Hematopoietic multipotent progenitor cell (in vitro differentiated cells): ENCODE results near the gene EPN2. TPM values are rescaled to one million over a fixed set of nuclear protein-coding genes. Genes with fewer than 3 reads are reported as not detected.

Experiments
- DNase-seq, 3 donors: peaks; one replicate each; pipeline ENCODE4 v3.0.0-alpha.2; 2011 to 2015; ENCODE audit warnings: low read depth in 2 of 3, low spot score in 2 of 3
- total RNA-seq: library from RNA; depleted of rRNA; stranded (reverse); fragments of >200 nt; gene quantifications from one replicate; pipeline ENCODE4 v1.2.3, GENCODE V29; 2012

The EPN2 gene
- total RNA-seq, 1 donor = 1.9 TPM

DNA sequence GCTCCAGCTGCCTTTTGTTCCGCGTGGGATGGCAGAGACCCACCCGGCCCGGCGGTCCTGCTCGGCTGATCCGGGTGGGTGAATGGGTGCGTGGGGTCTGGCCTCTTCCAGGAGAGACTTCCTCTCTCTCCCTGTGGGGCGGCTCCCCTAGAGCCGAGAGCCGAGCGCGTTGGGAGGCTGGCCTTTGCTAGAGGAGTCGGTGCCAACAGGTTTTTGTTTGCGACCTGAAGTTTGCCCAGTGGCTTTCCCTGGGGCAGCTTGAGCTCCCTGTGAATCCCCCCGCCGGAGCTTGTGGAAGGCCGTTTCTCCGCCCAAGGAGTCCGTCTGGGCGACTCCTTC is 970 bp downstream of the EPN2 start:
- no peak for DNase-seq

DNA sequence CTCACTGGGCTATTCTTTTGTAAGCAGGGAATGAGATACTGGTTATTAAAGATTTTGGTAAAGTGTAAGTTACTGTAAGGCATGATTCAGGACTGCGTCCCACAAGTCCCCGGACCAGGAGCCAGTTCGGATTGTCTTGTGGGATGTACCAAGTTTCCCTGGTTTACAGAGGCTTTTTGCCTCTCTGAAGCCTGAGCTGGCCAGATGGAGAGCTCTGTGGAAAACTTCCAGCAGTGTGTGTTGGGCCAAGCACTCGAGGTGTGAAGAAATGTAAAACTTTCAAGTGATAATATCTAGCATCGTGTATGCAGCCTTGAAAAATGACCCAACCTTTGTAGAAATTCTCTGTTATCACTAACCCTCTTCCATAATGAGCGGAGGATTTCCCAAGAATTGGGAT is 2.4 kb downstream of the EPN2 start:
- DNase-seq = no peak

DNA sequence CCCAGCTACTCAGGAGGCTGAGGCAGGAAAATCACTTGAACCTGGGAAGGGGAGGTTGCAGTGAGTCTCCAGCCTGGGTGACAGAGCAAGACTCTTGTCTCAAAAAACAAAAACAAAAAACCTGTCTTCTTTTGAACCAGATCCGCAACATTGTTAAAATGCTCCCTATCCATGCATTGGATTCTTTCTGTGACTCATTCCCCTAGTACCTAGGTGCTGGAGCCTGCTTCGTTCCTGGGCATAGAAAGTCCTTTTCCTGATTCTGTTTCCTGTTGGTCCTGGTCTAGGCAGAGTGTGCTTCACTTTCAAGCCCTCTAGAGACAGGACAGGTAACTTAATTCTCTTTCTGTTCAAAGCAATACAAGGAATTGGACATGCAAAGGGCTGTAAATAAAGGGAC is 5.2 kb downstream of the EPN2 start:
- no peak for DNase-seq

DNA sequence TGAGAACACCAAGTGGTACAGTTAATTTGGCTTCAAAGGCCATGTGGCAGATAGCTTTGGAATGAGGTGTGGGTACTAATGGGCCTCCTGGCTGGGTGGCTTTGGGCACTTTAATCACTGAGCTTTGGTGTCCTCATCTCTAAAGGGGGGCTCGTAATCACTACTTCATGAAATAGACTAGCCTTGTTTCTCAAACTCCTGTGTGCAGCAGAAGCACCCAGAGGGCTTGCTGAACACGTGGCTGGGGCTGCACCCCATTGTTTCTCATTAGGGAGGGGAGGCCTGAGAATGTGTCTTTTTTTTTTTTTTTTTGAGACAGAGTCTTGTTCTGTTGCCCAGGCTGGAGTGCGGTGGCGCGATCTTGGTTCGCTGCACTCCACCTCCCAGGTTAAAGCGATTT is 5.8 kb downstream of the EPN2 start:
- DNase-seq = no peak

DNA sequence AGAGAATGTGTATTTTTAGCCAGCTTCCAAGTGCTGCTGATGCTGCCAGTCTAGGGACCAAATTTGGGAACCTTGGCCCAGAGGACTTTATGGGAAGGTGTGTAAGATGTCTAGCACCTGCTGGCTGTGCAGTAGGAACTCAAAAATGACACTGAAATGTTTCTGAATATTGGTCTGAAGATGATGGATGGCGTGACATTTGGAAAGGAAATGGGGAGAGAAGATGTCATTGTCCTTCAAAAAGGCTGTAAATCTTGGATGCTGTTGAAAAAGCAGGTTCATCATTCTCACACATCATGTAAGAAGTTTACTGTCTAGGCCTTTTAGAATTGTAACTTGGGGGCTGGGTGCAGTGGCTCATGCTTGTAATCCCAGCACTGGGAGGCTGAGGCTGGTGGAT is 6.7 kb downstream of the EPN2 start:
- DNase-seq = no peak

DNA sequence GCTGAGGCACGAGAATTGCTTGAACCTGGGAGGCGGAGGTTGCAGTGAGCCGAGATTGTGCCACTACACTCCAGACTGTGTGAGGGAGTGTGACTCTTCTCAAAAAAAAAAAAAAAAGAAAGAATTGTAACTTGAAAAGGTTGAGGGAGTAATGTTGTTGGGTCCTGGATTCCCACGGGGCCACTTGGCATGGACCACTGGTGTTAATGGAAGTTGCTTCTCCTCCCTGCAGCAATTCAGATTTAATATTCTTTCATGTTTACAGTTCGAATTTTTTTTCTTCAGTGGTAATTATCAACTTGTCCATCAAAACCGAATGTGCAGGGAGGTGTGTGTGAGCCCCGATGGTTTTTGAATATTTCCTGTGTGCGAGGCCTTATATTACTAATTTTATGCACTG is 7.2 kb downstream of the EPN2 start:
- DNase-seq = no peak

DNA sequence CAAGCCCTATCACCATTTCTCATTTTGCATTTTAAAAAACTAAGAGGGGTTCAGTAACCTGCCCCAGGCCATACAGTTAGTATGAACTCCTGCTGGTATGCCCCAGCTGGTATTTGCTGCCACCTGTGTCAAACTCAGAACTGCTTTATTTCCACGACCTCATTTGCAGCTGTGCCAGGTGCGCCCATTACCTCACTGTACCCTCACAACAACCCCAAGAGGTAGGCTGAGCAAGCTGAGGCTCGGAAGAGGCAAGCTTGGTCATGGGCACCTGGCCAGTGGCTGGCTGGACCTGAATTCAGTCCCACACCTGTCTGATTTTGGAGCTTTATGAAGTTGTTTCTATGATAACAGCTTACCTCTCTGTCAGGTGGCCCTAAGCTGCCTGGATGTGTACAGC is 7.6 kb downstream of the EPN2 start:
- DNase-seq = no peak

DNA sequence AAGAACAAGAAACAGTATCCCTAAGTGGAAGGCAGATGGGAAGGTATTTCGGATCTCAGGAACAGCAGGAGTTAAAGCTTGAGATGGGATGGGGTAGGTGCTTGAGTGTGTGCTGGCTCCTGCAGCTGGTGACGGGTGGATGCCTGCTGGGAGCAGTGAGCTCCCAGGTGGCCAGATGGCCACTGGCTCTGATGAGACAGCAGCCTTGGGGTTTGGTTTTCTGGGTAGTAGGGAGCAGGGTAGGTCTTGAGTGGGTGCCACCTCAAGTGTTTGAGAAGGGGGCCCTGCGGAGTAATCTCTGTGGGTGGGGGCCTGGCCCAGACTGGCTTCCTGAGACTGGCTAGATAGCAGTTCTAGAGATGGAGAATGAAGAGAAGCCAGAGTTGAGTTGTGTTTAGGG is 10.3 kb downstream of the EPN2 start:
- no peak for DNase-seq

DNA sequence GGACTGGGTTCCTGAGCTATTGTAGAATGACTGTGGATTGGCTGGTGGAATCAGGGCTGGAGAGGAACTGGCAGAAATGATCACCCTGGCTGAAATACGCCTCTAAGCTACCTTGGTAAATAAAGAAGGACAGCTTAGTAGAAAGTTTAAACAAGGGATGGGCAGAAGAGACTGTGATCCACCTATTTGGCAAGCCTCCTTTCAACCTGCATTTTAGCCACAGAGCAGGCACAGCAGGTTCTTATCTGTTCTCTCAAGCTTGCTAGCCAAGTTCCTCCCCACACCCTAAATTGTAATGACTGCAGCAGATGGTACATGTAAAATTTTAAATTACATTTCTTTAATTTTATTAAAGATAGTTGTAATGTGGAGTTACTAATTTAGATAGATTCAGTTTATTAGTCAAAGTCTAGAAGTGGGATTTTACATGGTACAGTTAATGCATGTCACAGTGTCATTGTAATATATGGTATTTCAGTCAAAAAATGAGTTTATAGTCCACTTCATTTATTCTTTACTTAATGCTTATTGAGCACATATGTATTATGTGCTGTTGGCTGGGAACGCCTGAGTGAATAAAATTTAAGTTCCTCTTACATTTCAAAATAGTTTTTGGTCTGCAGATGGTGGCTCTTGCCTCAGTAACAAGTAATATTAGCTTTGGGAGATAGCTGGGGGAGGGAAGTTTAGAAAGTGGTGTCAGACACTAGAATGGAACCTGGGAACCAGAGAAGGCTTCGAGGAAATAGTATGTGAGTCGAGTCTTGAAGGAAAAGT is 11.2 kb downstream of the EPN2 start:
- peak in 1 of 3 donors; percentile 40 for DNase-seq

DNA sequence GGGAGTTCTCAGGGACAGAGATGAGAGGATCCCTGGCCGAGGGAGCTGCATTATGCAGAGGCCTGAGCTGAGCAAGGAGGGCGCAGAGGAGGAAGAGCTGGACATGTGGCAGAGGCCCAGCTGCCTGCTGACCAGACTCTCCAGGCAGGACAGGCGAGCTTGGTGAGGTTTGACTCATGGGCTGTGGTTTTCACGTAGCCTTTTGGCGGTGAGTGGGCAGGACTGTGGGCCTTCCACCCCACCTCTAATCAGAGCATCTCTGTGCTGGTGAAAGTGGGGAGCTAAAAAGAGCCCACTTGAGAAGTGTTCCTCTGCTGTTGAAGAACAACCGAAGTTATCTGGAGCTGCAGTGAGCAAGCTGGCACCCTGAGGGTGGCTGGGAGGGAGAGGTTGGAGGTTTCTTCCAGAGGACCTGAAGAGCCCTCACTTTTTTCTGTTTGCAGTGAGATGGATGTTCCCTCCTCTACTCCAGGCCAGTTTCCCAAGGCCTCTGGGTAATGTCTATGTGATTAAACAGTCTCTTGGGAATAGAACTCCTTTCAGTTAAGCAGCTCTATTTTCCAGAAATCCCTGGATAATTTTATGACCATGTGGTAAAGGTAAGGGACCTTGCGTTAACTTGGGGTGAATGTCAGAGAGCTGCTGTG is 11.9 kb downstream of the EPN2 start:
- no peak for DNase-seq

DNA sequence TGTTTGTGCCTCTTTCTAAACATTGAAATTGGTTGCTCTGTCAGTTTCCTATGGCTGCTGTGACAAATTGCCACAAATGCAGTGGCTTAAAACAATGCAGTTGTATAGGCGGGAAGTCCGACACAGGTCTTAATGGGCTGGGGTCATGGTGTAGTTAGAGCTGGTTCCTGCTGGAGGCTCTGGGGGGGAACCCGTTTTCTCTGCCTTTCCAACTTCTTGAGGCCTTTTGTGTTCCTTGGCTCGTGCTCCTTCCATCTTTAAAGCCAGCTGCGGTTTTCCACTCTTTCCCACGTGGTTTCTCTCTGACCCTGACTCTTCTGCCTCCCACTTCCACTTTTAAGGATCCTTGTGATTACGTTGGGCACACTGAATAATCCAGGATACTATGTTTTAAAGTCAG is 12.5 kb downstream of the EPN2 start:
- no peak for DNase-seq

DNA sequence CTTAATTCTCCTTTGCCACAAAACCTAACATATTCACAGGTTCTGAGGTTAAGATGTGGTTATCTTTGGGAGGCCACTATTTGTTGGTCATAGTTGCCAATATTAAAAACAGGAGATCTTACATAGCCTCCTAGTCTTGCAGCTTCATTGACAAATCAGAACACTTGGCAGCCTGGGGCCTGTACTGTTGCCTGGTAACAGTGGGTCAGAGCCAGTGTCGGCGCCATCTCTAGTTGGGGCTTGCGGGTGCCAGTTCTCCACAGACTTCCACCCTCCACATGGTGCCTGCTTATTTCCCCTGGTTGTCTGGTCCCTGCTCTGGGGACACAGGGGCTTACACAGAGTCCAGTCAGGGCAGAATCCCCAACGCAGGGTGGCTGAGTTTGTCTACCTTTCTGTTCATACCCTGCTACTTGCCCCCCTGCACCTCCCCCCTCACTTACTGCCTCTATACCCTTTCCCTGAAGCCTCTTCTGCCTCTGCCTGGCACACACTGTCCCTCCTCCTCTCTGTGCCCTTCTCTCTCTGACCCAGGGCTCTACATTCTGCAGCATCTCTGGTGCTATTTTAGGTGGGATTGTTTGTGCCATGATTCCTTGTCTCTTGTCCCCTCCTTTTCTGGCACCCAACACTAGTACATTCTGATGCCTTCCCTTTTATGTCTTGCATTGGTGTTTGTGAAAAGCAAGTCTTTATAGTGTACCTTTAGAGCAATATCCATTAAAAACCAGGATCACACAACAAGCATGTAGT is 13.4 kb downstream of the EPN2 start:
- DNase-seq = no peak

DNA sequence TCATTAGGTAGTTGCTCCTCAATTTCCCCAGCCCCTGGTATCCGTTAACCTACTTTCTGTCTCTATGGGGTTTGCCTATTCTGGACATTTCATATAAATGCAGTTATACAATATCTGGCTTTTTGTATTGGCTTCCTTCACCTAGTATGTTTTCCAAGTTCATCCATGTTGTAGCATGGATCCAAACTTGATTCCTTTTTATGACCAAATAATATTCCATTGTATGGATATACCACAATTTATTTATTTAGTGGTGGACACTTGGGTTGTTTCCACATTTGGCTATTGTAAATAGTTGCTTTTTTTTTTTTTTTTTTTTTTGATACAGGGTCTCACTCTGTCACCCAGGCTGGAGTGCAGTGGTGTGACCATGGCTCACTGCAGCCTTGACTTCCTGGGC is 15.9 kb downstream of the EPN2 start:
- DNase-seq = no peak

DNA sequence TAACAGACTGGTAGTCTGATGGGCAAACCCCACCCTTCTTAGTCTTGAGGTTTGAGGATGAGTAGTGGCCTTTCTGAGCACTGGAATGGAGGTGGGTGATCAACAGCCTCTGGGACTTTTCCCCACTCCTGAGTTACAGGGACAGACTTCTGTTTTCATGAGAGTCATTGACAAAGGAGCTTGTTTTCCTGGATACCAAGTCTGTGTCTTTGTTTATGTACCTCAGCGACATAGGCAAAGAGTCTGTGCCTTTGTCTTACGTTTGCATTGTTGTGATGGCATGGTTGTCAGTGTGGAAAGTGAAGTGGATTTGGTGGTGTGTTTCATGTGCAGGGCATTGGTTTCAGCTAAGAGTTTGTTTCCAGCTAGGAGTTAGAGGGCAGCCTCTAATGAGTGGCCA is 17.5 kb downstream of the EPN2 start:
- no peak for DNase-seq

DNA sequence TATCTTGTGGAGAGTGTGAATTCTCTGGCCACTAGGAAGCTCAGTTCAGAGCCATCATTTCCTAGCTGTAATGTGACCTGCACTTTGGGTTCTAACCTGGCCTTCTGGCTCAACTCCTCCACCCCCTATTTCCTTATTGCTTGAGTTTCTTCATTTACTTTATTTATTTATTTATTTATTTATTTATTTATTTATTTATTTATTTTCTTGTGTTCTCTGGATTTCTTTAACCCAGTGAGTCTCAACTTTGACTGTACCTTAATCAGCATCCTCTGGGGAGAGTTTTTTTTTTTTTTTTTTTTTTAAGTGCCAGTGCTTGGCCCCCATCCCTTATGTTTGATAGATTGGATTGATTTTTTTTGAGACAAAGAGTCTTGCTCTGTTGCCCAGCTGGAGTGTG is 18.1 kb downstream of the EPN2 start:
- DNase-seq = no peak

DNA sequence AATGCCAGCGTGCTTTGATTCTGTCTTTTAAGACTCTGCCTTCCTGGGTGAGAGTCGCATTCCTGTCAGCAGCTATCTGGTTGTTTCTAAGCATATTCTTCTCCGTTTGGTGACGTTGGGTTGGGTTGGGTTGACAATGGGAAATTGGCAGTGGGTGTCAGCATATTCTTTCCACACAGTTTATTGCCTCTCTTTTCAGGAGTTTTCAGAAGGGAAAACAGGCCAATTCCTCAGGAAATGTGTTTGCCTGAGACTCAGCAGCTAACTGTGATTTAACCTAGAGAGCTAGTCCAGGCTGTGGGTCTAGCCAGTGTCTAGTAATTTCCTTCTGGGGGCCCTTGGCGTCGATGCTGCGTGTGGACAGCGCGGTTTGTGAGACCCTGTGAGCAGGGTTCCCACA is 21.2 kb downstream of the EPN2 start:
- no peak for DNase-seq

DNA sequence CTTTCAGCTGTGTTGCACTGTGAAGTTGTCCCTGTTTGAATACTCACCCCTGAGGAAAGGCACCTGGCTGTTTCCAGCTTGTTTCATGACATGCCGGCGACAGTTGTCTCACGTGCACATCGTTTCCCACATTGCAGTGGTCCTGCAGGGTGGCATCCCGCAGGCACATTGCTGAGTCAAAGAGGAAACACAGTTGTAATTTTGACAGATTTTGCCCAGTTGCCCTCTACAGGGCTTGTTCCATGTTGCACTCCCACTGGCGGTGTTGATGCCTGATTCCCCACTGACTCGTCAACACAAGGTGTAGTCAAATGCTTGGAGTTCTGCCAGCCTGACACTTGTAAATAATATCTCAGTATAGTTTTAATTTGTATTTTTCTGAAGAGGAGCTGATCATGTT is 23.8 kb downstream of the EPN2 start:
- DNase-seq = peak in 2 of 3 donors; percentile 46 to 56

DNA sequence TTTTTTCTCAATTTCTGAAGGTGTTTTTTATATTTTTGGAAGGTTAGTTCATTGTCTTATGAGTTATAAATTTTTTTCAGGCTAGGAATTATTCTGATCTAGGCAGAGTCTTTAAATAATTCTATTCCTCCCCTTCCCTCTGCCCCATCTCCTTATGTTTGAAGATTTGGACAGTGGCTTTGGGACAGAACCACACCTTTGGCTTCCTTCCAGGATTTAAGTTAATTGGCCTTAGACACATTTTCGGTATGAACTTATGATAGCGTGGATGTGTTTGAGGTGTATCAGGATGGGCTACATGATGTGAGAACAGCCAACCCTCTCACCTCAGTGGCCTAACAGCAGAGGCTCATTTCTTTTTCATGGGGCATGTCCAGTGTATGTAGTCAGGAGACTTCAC is 24.3 kb downstream of the EPN2 start:
- no peak for DNase-seq

DNA sequence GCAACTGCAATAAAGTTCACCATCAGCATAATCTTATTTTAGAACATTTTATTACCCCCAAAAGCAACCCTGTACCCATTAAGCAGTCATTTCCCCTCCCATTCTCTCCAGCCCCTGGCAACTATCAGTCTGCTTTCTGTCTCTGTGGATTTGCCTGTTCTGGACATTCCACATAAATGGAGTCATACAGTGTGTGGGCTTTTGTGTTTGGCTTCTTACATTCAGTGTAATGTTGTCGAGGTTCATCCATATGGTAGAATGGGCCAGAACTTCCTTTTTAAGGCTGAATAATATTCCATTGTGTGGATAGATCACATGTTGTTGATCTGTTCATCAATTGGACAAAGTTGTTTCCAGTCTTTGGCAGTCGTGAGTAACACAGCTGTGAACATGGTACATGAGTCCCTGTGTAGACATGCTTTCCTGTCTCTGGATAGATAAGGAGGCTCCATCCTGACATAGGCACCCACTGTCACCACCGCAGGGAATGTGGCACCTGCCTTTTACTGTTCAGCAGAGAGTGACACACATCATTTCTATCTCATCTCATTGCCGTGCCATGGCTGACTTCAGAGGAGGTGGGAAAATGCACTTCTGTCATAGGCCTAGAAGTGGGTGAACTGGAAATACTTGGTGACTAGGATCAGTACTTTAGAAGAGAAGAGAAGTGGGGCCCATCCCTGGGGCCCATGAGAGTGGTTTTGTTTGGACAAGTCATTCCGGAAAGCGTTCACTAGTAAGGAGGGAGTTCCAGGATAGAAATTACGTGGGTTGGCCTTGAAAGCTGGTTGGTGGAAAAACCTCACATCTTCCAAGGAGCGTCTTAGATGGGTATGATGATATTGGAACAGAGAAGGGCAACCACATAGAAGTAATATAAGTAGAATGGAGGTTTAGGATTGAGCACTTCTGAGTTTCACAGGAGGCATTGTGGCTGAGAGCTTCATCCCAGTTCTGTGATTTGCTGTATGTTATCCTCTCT is 25.8 kb downstream of the EPN2 start:
- DNase-seq = no peak

DNA sequence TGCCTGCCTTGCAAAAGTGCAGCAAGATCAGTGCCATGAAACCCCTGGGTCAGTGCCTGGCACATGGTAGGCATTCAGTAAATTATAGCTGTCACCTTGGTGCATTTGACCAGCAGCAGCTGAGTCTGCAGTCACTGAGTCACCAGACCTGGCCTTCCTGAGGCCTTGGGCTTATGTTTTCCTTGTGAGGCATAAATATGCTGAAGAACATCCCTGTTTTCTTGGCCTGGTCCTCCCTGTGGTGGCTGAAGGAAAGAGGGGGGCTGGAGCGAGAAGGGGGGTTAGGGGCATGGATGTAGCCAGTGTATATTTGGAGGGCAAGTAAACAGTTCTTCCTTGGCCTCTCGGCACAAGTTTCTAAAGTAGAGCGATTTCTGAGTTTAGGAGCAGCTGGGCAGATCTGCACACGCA is 26.5 kb downstream of the EPN2 start:
- DNase-seq = no peak

DNA sequence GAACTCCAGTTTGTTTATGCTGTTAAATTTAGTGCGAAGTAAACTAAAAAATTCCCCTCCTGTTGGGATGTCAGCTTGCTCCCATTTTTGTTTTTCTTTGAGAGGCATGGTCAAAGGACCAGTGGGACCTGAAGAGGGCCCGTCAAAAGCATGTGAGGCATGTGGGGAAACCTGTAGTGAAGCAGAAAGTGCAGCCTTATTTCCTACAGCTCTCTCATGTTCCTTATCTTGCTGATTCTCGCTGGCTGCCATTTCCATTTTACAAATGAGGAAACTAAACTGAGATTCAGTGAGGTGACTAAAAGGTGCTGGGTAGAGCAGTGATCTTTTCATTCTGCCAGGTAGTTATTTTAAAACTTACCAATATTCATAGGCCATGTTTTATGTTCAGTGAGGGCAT is 27.1 kb downstream of the EPN2 start:
- no peak for DNase-seq
